ENCODE results near the gene ENDOD1. TPM values are rescaled to one million over a fixed set of nuclear protein-coding genes. Genes with fewer than 3 reads are reported as not detected.
"Not testable (repeated sequence)": the region's sequence is repeated elsewhere in the genome, so short reads cannot be mapped to it uniquely, and the experiment has no call there.

ENDOD1 gene
- total RNA-seq, 1 donor from 2014 or later, result 1.9 TPM

- H4K20me1 ChIP-seq (ENCODE audit: low read depth), result no peaks in the 10 kb centered on the region
- peaks cover 2% of the 10 kb centered on the region for H3K36me3 Mint-ChIP-seq
- H3K4me1 ChIP-seq, result peaks cover 25% of the 10 kb centered on the region
- peaks cover 4% of the 10 kb centered on the region for H3K27me3 Mint-ChIP-seq (ENCODE audit: insufficient read depth, low read depth)
- peak overlapping the region; percentile 29 for H3K27ac Mint-ChIP-seq
- no peak overlapping the region for H2AFZ ChIP-seq (replicated peaks)
- no peak overlapping the region for H3K9ac ChIP-seq
- H3K4me2 ChIP-seq, result no peak overlapping the region
- peaks cover 43% of the 10 kb centered on the region for H3K4me1 Mint-ChIP-seq
- peaks cover 8% of the 10 kb centered on the region for H3F3A ChIP-seq (ENCODE audit: low read depth)
- no peaks in the 10 kb centered on the region for H3K36me3 ChIP-seq
- no peaks in the 10 kb centered on the region for H3K27me3 ChIP-seq
- H3K79me2 ChIP-seq (ENCODE audit: low read depth), result no peaks in the 10 kb centered on the region
- TF ChIP-seq CTCF (IDR thresholded peaks at IDR 0.05) (no peak), EZH2 (IDR thresholded peaks at IDR 0.05) (no peak), EZH2phosphoT487 (IDR thresholded peaks at IDR 0.05) (no peak)
- H3K9me3 Mint-ChIP-seq, result no peaks in the 10 kb centered on the region
- no peak overlapping the region for H3K4me3 Mint-ChIP-seq
- H3K27ac ChIP-seq, result no peak overlapping the region
- no peaks in the 10 kb centered on the region for H3K9me3 ChIP-seq (ENCODE audit: low read depth)
- H3K4me3 ChIP-seq, result no peak overlapping the region
- DNase-seq (ENCODE audit: low spot score), result no peak
Measured at GRCh38 chr11:95104856-95105255, 15.2 kb downstream of the ENDOD1 start.

DNA sequence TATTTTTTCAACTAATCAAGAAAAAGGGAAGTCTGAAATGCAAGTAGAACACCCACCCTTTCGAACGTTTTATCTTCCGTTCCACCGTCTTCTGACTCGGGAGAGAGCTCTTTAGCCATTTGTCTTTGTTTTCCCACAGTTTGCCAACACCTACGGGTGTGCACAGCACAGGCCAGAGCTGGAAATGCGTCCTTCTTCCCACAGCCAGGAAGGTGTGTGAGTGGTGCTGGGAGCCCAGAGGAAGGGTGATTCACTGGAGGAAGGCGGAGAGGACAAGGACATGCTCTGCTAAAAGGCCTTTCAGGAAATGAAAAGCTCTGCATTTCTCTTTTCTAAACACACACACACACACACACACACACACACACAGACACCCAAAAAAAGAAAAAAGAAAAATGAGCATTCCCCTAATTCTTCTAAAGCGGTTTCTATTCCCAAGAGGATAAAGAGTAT lies 18.5 kb downstream of the ENDOD1 start:
- TF ChIP-seq EZH2phosphoT487 (IDR thresholded peaks at IDR 0.05) (no peak), CTCF (IDR thresholded peaks at IDR 0.05) (no peak), EZH2 (IDR thresholded peaks at IDR 0.05) (no peak)
- peak overlapping the region; percentile 22 for H2AFZ ChIP-seq (replicated peaks)
- no peaks in the 10 kb centered on the region for H3K27me3 ChIP-seq
- DNase-seq (ENCODE audit: low spot score), result peak; percentile 5
- H3F3A ChIP-seq (ENCODE audit: low read depth), result peaks cover 16% of the 10 kb centered on the region
- H3K9ac ChIP-seq, result no peak overlapping the region
- Mint-ChIP-seq H3K4me3 (no peak overlapping the region), H3K4me1 (peaks cover 51% of the 10 kb centered on the region), H3K36me3 (peaks cover 9% of the 10 kb centered on the region), H3K27ac (peak overlapping the region; percentile 86), H3K27me3 (ENCODE audit: insufficient read depth, low read depth) (peaks cover 7% of the 10 kb centered on the region), H3K9me3 (no peaks in the 10 kb centered on the region)
- H4K20me1 ChIP-seq (ENCODE audit: low read depth), result no peaks in the 10 kb centered on the region
- no peak overlapping the region for H3K27ac ChIP-seq
- no peaks in the 10 kb centered on the region for H3K79me2 ChIP-seq (ENCODE audit: low read depth)
- H3K9me3 ChIP-seq (ENCODE audit: low read depth), result no peaks in the 10 kb centered on the region
- H3K4me3 ChIP-seq, result no peak overlapping the region
- no peaks in the 10 kb centered on the region for H3K36me3 ChIP-seq
- peaks cover 34% of the 10 kb centered on the region for H3K4me1 ChIP-seq
- peak overlapping the region; percentile 19 for H3K4me2 ChIP-seq

- Mint-ChIP-seq H3K9me3 (no peaks in the 10 kb centered on the region), H3K4me1 (peaks cover 50% of the 10 kb centered on the region), H3K36me3 (peaks cover 9% of the 10 kb centered on the region), H3K27ac (peak overlapping the region; percentile 35), H3K27me3 (ENCODE audit: insufficient read depth, low read depth) (peaks cover 7% of the 10 kb centered on the region), H3K4me3 (peak overlapping the region; percentile 57)
- H3K27ac ChIP-seq, result no peak overlapping the region
- peak overlapping the region; percentile 21 for H2AFZ ChIP-seq (replicated peaks)
- DNase-seq (ENCODE audit: low spot score), result peak; percentile 13
- H4K20me1 ChIP-seq (ENCODE audit: low read depth), result no peaks in the 10 kb centered on the region
- peaks cover 16% of the 10 kb centered on the region for H3F3A ChIP-seq (ENCODE audit: low read depth)
- H3K4me1 ChIP-seq, result peaks cover 34% of the 10 kb centered on the region
- peak overlapping the region; percentile 19 for H3K4me2 ChIP-seq
- H3K9ac ChIP-seq, result no peak overlapping the region
- no peaks in the 10 kb centered on the region for H3K79me2 ChIP-seq (ENCODE audit: low read depth)
- H3K4me3 ChIP-seq, result no peak overlapping the region
- no peaks in the 10 kb centered on the region for H3K27me3 ChIP-seq
- TF ChIP-seq EZH2phosphoT487 (IDR thresholded peaks at IDR 0.05) (no peak), EZH2 (IDR thresholded peaks at IDR 0.05) (no peak), CTCF (IDR thresholded peaks at IDR 0.05) (no peak)
- no peaks in the 10 kb centered on the region for H3K9me3 ChIP-seq (ENCODE audit: low read depth)
- H3K36me3 ChIP-seq, result no peaks in the 10 kb centered on the region
Measured at GRCh38 chr11:95108671-95109551, 19.3 kb downstream of the ENDOD1 start.

GRCh38 chr11:95111471-95111870 lies 21.8 kb downstream of the ENDOD1 start:
- not testable (repeated sequence) for H4K20me1 ChIP-seq (ENCODE audit: low read depth); H3K79me2 ChIP-seq (ENCODE audit: low read depth); DNase-seq (ENCODE audit: low spot score); H2AFZ ChIP-seq (replicated peaks); H3K4me3 Mint-ChIP-seq; H3K36me3 ChIP-seq; H3K4me3 ChIP-seq; H3K27me3 ChIP-seq; H3K9ac ChIP-seq; H3K9me3 ChIP-seq (ENCODE audit: low read depth); H3K9me3 Mint-ChIP-seq; H3K36me3 Mint-ChIP-seq; H3K4me2 ChIP-seq; H3K27ac Mint-ChIP-seq; H3K27ac ChIP-seq; H3K27me3 Mint-ChIP-seq (ENCODE audit: insufficient read depth, low read depth)
- Histone ChIP-seq H3K4me1 (peaks cover 34% of the 10 kb centered on the region), H3F3A (ENCODE audit: low read depth) (peaks cover 16% of the 10 kb centered on the region)
- H3K4me1 Mint-ChIP-seq, result peaks cover 38% of the 10 kb centered on the region
